Esophagus squamous epithelium (tissue), 4 donors: ENCODE measurements around the gene SF1.

Experiments used
- CTCF ChIP-seq, 6 experiments: fragments of 450-650 bp in 4 of 6; fragments of 200-600 bp in 2 of 6; sonication (generic) in 2 of 6; IDR thresholded peaks; one replicate each; pipeline ENCODE4 v1.5.1; 2016 to 2019; ENCODE audit warnings: antibody characterized with exemption in 6 of 6, mild to moderate bottlenecking in 4 of 6, moderate library complexity in 4 of 6
- POLR2A ChIP-seq, 4 donors: fragments of 450-650 bp; IDR thresholded peaks; one replicate each; pipeline ENCODE4 v1.6.1; 2017; ENCODE audit warnings: antibody characterized with exemption in 4 of 4, mild to moderate bottlenecking in 4 of 4, moderate library complexity in 3 of 4

DNA sequence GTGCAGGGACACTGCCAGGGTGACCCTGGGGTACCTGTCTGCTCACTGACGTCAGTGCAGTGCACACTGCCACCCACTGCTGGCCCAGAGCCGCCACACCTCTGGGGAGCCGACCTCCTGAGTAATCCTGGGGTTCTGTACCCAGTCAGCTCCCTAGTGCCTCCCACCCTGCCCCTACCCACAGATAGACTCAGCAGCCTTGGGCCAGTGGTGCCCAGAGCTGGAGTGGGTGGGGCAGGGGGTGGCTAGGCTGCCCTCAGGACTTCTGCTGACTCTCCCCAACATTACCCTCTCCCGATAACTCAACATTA is 61.1 kb downstream of the SF1 start:
- TF ChIP-seq POLR2A (IDR thresholded peaks at IDR 0.05) (no peak), CTCF (IDR thresholded peaks at IDR 0.05) (no peak)
